GM19467 (cell line): Measurements from ENCODE around the gene FBXL13.
"Not testable (repeated sequence)": the region's sequence is repeated elsewhere in the genome, so short reads cannot be mapped to it uniquely, and the experiment has no call there.

Source experiments
- ATAC-seq: cut with Tn5 transposase; IDR thresholded peaks from one replicate; pipeline ENCODE4 v1.9.1; 2021; ENCODE audit warnings: mild to moderate bottlenecking, moderate library complexity; ENCODE audit not compliant: unreplicated experiment

Gene FBXL13

DNA sequence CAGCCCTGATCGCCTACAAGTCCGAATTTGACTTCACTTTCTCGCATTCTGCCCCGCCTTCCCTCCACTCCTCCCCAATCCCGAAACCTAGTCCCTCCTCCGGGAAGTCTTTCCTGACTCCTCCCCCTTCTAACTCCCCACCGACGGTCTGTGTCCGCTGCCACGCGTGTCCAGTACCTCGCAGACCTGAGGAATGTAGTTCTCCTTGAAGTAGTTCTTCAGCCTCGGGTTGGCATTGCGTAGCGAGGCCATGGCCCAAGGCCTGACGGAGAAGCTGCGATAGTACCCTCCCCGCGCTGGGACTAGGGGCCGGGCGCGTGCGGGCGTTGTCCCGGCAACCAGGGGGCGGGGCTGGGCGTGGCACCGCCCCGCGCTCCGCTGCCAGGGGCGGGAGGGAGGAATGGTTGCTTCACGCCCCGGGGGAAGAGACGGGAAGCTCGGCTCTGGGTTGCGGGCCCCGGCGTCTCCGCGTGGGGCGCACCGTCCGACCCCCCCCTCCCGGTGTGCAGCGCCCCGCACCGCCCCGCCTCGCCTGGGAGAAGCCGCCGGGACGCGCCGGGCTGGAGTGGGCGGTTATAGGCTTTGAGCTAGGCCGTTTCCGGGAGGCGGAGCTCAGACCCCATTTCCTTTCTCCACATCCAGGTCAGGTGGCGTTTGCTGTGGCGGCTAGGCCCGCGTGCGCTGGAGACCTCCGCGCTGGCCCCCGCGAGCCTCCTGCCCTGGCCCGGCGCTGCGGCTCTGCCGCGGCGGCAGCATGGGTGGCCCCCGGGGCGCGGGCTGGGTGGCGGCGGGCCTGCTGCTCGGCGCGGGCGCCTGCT is at the start of gene FBXL13, which contains the start of gene ARMC10:
Gene FBXL13 (minus strand): TSS at position 278 of the 818 bp plus-strand sequence.
Gene ARMC10 (plus strand): TSS at position 622 of the 818 bp plus-strand sequence. CDS start 133 bp downstream, at position 755.
- peak; percentile 88 for ATAC-seq

DNA sequence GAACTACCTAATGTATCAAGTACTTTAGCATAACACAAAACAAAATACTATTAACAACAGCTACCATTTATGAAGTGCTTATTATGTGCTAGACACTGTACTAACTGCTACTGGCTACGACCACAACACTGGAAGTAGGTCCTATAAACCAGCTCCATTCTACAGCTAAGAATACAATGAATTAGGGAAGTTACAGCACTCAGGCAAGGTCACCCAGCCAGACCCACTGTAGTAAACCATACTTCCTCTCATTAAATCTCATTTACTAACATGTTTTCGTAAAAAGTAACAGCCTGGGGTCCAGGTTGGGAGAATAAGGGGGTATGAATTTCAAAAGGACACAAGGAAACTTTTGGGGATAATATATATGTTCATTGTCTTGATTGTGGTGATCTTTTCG is 48.9 kb upstream of the FBXL13 start:
- no peak for ATAC-seq

DNA sequence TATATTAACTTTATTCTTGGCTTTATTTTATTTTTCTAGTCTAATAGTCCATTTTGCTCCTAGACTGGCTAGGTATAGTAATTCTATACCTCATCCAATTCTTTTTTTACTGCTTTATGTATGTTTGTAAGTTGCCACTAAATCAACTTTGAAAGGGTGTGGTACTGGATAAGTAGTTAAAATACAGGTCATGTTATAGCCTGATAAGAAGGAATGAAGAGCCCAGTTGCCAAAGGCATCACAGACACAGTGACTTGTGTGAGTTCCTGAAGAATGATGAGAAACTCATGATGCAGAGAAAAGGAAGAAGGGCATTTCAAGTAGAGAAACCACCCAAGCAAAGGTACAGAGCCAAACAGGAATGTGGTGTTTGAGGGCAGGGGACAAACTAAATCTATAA is 47.0 kb upstream of the FBXL13 start:
- ATAC-seq: no peak

DNA sequence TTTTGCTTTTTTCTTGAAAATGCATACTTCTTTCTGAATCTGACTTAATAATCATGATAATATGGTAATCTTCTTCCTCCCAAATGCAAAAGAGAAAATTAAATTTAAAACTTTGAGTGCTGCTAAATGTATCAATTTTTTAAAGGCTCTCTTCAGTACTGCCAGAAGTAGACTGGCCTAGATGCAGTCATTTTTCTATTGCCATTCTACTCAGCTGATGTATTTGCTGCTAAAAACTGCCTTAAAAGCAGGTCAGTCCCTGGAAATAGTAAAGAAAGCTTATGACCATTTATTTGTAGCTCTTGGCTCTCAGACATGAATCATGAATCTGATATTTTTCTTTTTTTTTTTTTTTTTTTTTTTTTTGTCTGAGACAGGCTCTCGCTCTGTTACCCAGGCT is 45.8 kb upstream of the FBXL13 start:
- no peak for ATAC-seq

DNA sequence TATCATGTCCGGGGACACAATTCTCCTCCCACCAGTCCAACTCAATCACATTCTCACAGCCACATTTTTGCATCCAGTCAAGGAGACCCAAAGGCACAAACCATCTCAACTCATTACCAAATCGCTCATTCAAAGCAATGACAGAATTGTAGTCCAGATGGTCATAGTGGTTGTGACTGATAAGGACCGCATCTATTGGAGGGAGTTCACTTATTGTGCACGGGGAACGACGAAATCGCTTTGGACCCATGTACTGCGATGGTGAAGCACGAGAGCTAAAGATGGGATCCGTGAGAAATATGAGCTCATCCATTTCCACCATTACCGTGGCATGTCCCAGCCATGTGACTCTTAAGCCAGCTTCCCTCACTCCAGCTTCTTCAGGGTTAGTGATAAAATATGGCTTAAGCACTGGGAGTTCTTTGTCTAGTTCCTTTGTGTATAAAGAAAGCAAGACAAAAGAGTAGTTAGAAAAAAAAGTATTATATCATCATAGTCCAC is 45.2 kb upstream of the FBXL13 start:
- ATAC-seq: no peak

DNA sequence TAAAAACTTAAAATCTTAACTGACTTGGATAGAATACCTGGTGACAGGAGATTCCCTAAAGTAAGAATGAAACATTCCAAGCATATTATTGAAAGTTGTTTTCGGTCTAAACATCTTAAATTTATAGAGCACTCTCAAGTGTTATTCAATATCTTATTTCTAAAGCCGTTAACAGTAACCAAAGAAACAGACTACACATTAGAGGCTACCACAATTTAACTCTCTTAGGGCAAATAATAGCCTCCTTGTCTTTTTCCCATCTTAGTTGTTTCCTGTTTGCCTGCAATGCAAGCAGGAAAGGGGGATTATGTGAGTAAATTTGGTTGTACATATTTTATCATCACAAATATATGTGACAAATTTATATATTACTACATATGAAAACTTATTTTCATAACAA is 42.9 kb upstream of the FBXL13 start:
- ATAC-seq: no peak

DNA sequence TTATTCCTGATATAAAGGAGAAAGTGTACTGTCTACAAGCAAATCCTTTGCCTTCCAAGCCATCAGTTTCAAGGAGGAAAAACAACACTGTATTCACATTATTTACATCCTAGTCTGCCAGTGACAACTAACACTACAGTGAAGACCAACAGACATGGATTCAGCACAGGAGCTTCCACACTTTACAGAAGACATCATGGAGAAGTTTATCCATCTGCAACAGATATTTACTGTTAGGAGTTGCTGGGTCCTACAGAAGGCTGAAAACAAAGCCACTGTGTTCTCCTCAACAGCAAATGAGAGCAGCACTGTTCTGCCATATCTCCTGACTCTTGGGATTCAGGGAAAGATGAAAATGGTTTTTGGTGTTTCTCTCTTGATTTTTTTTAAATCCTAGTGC is 42.4 kb upstream of the FBXL13 start:
- no peak for ATAC-seq

DNA sequence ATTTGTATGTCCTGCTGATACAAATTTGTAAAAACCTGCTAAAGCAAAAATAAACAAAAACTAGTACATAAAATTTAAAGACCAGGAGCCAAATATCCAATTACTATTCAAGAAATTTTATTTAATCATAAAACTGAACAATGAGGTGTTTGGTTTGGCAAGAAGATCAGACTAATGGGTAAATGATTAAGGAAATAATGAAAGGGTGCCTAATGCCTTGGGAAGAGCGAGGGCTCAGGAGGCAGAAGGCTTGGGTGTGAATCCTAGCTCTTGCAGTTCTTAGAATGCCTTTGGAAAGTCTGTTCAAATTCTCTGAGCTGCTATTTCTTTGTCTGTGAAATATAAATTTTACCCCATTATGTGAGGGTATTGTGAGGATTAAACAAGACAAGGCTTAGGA is 41.9 kb upstream of the FBXL13 start:
- no peak for ATAC-seq

DNA sequence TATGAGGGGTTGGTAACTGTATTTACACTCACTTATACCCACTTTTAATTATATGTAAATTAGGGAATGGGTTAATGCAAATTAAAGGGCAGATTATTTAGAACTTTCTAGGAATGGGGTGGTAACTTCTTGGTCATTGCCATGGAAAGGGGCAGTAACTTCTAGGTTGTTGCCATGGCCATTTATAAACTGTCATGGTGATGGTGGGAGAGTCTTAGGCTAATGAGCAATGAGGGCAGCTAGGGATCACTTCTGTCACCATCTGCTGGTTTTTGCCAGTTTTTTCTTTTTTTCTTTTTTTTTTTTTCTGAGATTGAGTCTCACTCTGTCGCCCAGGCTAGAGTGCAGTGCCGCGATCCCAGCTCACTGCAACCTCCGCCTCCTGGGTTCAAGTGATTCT is 41.2 kb upstream of the FBXL13 start:
- ATAC-seq: no peak

DNA sequence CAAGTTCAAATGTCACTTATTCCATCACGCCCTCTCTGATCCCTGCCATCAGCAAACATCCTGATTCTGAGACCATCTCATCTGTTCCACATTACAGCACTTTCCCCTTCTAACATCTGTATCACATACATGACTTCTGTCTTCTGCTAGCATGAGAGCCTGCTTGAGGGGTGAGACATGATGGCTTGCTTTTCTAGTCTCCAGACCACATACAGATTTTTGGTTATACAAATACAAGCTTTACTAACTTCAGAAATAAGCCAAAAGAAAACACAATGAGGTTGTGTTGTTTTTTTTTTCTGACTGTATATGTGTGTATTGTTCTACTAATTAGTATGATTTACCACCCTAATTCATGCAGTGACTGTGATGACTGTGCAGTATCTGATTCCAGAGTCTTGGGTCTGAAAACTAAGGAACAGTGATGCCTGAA is 40.0 kb upstream of the FBXL13 start:
- no peak for ATAC-seq

DNA sequence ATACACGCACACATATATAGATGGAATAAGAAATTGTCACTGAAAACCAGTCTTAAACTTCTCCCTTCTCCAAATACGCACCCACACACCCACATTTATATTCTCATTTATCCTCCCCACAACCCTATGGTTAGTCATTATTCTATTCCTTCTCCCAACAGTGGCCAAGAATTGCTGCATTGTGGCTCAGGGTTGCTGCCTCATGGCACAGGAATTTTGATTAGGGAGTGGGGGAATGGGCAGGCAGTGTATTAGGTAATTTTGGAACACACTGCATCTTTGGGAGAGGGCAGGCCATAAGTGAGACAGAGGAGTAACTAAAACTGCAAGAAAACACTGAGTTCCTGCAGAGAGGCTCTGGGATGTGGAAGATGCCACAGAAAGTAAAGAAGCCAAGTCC is 38.6 kb upstream of the FBXL13 start:
- ATAC-seq: no peak

DNA sequence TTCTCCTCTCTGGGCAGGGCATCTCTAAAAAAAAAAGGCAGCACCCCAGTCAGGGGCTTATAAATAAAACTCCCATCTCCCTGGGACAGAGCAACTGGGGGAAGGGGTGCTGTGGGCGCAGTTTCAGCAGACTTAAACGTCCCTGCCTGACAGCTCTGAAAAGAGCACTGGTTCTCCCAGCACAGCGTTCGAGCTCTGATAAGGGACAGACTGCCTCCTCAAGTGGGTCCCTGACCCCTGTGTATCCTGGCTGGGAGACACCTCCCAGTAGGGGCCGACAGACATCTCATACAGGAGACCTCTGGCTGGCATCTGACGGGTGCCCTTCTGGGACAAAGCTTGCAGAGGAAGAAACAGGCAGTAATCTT is 32.1 kb upstream of the FBXL13 start:
- ATAC-seq: not testable (repeated sequence)

DNA sequence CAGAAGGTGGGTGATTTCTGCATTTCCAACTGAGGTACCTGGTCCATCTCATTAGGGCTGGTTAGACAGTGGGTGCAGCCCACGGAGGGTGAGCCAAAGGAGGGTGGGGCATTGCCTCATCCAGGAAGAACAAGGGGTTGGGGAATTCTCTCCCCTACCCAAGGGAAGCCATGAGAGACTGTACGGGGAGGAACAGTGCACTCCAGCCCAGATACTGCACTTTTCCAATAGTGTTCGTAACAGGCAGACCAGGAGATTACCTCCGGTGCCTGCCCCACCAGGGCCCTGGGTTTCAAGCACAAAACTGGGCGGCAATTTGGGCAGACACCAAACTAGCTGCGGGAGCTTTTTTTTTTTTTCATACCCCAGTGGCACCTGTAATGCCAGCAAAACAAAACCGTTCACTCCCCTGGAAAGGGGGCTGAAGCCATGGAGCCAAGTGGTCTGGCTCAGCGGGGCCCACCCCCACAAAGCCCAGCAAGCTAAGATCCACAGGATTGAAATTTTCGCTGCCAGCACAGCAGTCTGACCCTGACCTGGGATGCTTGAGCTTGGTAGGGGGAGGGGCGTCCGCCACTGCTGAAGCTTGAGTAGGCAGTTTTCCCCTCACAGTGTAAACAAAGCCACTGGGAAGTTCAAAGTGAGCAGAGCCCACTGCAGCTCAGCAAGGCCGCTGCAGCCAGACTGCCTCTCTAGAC is 31.6 kb upstream of the FBXL13 start:
- no peak for ATAC-seq

DNA sequence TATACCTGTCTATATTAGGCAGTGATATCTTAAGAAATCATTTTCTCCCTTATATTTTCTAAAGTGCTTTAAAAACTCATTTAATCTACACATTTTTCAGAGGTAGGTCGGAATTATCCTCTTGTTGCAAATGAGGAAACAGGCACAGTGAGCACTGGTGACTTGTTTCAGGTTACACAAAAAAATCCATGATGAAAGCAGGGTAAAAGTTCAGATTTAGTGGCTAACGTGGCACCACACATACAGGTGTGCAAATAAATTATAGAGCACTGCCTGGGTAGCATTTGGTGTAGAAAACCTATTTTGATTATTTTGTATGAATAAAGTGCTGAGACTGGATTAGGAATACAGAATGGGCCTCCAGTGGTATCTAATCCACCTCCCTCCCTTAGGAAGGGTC is 26.9 kb upstream of the FBXL13 start:
- no peak for ATAC-seq

DNA sequence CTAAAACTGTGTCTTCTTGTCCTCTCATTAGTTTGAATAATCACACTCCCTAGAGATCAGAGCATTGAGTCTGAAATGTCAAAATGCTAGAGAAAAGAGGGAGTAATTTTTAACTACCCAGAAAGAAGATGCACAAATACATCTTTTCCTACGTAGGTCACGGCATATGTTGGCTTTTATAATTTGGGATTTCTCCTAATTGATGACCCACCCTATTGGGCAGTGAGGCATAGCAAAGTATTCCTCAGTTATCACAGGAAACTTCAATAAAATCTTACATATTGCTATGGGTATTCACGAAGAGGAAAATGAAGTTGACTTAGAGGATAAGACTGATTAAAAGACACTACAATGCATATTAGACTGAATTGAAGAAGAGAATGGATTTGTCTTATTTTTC is 25.8 kb upstream of the FBXL13 start:
- no peak for ATAC-seq

DNA sequence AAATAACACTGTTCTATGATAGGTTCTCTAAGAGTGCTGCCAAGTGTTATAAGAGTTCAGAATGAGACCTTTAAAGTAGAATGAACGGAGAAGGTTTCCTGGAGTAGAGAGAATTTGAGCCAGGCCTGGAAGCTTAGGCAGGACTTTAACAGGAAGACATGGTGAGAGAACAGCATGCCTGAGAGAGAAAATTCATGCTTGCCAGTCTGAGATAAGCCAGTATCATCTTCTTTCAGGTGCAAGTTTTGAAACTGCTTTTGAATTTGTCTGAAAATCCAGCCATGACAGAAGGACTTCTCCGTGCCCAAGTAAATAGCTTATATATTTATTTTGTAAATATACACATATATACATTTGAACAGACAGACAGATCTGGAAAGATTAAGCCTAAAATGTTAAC is 22.4 kb upstream of the FBXL13 start:
- no peak for ATAC-seq

DNA sequence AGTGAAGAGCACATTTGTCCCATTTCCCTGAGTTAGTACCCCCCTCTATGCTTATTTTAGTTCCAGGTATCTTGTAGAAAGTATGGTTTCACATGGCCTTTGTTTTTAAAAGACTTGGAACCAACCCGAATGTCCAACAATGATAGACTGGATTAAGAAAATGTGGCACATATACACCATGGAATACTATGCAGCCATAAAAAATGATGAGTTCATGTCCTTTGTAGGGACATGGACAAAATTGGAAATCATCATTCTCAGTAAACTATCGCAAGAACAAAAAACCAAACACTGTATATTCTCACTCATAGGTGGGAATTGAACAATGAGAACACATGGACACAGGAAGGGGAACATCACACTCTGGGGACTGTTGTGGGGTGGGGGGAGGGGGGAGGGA is 21.0 kb upstream of the FBXL13 start:
- not testable (repeated sequence) for ATAC-seq

DNA sequence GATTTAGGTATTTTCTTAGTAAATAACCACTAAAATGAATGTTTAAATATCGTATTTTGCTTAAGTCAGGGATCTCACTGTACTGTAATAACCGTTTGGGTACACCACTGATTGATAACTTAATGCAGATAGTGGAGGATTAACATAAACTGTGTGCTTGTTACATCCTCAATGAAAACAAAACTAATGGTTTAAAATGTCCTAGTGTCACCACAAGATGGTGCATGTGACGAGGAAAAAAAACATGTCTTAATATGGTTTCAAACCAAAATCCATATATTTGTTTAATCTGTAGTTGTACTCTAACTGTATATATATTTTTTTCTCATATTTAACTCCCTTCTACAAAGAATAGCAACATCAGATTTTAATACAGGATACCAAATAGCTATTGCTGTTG is 19.5 kb upstream of the FBXL13 start:
- no peak for ATAC-seq

DNA sequence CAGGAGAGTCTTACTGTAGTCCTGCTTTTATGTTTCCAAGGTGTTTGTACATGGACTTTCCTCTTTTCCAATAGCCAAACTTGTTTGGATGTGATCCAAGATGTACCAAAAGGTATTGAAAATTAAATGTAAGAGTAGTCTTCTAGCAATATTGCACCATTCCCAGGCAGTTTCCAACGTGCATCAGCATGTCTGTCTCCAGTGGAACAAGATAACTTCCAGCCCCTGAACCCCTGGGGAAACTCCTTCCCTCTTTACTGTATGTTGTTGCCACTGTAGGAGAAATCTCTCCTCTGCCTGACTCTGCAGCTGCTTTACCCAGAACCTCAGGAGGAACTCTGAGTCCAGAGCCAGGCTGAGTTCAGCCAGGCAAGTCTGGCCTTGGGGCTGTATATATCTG is 18.8 kb upstream of the FBXL13 start:
- no peak for ATAC-seq

DNA sequence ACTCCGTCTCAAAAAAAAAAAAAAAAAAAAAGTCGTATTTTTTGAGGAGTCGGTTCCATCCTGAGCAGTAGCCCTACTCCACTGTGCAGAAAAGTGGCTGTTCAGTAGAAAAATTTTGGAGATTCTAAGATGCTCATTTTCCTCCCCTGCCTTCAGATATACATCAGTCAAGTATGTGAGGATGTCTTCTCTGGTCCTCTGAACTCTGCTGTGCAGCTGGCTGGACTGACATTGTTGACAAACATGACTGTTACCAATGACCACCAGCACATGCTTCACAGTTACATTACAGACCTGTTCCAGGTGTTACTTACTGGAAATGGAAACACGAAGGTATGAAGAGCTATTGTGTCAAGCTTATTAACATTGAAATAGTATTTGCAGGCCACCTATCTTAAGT is 17.7 kb upstream of the FBXL13 start:
- not testable (repeated sequence) for ATAC-seq

DNA sequence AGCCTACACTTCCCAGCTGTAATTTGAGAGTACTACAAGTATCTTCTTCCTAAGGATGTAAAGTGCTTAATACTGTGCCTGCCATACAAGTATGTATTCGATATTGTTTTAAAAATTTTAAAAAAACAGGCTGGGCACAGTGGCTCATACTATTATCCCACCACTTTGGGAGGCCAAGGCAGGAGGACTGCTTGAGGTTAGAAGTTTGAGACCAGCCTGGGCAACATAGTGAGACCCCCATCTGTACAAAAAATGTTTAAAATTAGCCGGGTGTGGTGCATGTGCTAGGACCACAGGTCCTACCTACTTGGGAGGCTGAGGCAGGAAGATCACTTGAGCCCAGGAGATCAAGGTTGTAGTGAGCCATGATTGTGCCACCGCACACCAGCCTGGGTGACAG is 8.6 kb upstream of the FBXL13 start:
- ATAC-seq: no peak

DNA sequence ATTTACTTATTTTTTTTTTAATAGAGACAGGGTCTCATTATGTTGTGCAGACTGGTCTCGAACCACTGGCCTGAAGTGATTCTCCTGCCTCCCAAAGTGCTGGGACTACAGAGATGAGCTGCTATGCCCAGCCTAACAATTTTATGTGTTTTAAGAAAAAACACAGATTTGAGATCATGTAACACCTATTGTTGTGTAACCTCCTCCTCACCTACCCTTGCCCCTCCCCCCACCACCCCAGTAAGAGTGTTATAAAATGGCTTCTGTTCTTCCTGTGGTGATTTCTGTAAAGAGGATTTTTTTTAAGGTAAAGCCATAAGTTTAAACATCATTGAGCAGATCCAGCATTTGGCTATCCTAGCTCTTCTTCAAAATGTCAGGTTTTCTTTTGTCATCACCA is 7.9 kb upstream of the FBXL13 start:
- ATAC-seq: no peak
